Endodermal cell (in vitro differentiated cells): ENCODE measurements around the gene PLSCR2. TPM values are rescaled to one million over a fixed set of nuclear protein-coding genes. Genes with fewer than 3 reads are reported as not detected.
"Not testable (repeated sequence)": the region's sequence is repeated elsewhere in the genome, so short reads cannot be mapped to it uniquely, and the experiment has no call there.

Experiments used
- DNase-seq: peaks from one replicate; pipeline ENCODE4 v3.0.0-alpha.2; 2017
- H3K27ac ChIP-seq: 2 replicates; pipeline ENCODE4 v1.5.1; 2013; ENCODE audit warnings: mild to moderate bottlenecking, low read depth, low read length, moderate library complexity
- H3K27me3 ChIP-seq: 2 replicates; pipeline ENCODE4 v1.6.1; 2013; ENCODE audit warnings: mild to moderate bottlenecking, low read length, moderate library complexity; ENCODE audit not compliant: insufficient read depth, control insufficient read depth, poor library complexity, severe bottlenecking
- H3K36me3 ChIP-seq: 2 replicates; pipeline ENCODE4 v1.7.0; 2013; ENCODE audit warnings: mild to moderate bottlenecking, low read length, moderate library complexity; ENCODE audit not compliant: control insufficient read depth, insufficient read depth
- H3K4me1 ChIP-seq: one replicate; pipeline ENCODE4 v1.7.0; 2013; ENCODE audit warnings: low read length; ENCODE audit not compliant: control insufficient read depth, insufficient read depth
- H3K4me3 ChIP-seq: 2 replicates; pipeline ENCODE4 v1.5.1; 2013; ENCODE audit warnings: mild to moderate bottlenecking, low read length, moderate library complexity
- H3K9ac ChIP-seq: 2 replicates; pipeline ENCODE4 v1.6.1; 2013; ENCODE audit warnings: mild to moderate bottlenecking, low read length, moderate library complexity; ENCODE audit not compliant: poor library complexity, severe bottlenecking; ENCODE audit errors: extremely low read depth
- H3K9me3 ChIP-seq: 2 replicates; pipeline ENCODE4 v1.6.1; 2013; ENCODE audit warnings: mild to moderate bottlenecking, low read length, moderate library complexity; ENCODE audit not compliant: control insufficient read depth
- H3K27ac Mint-ChIP-seq: 2 replicates; pipeline ENCODE4 v1.8.0; 2020; ENCODE audit warnings: mixed read lengths
- H3K27me3 Mint-ChIP-seq: 2 replicates; pipeline ENCODE4 v1.8.0; 2021; ENCODE audit warnings: mild to moderate bottlenecking, mixed read lengths; ENCODE audit not compliant: insufficient read depth
- H3K36me3 Mint-ChIP-seq: 2 replicates; pipeline ENCODE4 v1.8.0; 2020; ENCODE audit warnings: low read depth, mixed read lengths
- H3K4me1 Mint-ChIP-seq: 2 replicates; pipeline ENCODE4 v1.8.0; 2020; ENCODE audit warnings: mixed read lengths
- H3K4me3 Mint-ChIP-seq: 2 replicates; pipeline ENCODE4 v1.8.0; 2020; ENCODE audit warnings: mild to moderate bottlenecking, moderate library complexity, mixed read lengths
- H3K9me3 Mint-ChIP-seq: 2 replicates; pipeline ENCODE4 v1.8.0; 2020; ENCODE audit warnings: mild to moderate bottlenecking, mixed read lengths
- WGBS, 2 experiments: methylation state at CpG; one replicate each; pipeline versions ENCODE4 v1.1.5 to v1.1.7; 2013; ENCODE audit warnings: missing lambda C conversion rate in 2 of 2, mixed read lengths in 1 of 2; ENCODE audit not compliant: insufficient coverage in 1 of 2, insufficient read length in 1 of 2; 5-methylcytosine and 5-hydroxymethylcytosine counted together
- total RNA-seq, 2 donors: library from RNA; stranded (reverse); fragmentation: NEBNext Ultra II Directional in 1 of 2; extraction: Animal tissue kit (Norgen Biotek cat#: 25700) in 1 of 2; gene quantifications; 2 replicates in 1 of 2; 3 replicates in 1 of 2; pipeline ENCODE4 v1.2.1, GENCODE V29; 2021
- TF ChIP-seq, protein P1 (sequence below): fragments of 200-600 bp; sonication (generic); conservative IDR thresholded peaks from 2 replicates; pipeline ENCODE4 v1.5.0; 2021; ENCODE audit warnings: antibody characterized with exemption, mild to moderate bottlenecking

The PLSCR2 gene
- total RNA-seq, 2 donors from 2014 or later = 3.0 to 17.7 TPM

DNA sequence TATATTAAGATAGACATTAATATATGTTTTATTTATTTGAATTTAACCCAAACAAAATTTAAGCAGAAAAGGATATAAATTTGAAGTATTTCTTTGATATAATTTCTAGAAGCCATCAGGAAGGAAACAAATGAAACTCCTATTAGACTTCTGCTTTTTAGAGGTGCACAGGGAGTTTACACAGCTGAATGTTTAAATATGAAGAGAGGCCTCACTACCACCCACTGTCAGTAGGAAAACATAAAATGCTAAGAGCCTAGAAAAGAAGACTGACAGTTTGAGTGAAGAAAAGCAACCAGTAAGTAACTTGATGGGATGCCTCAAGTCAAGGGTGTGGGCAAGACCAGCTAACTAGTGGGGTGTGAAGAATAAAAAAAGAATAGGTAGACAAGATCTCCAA, 19.7 kb downstream of the PLSCR2 start:
- Mint-ChIP-seq H3K36me3 (no peaks in the 10 kb centered on the region), H3K4me1 (no peaks in the 10 kb centered on the region), H3K27ac (no peak overlapping the region), H3K27me3 (no peaks in the 10 kb centered on the region), H3K9me3 (peaks cover 11% of the 10 kb centered on the region), H3K4me3 (no peak overlapping the region)
- TF ChIP-seq, protein P1, sequence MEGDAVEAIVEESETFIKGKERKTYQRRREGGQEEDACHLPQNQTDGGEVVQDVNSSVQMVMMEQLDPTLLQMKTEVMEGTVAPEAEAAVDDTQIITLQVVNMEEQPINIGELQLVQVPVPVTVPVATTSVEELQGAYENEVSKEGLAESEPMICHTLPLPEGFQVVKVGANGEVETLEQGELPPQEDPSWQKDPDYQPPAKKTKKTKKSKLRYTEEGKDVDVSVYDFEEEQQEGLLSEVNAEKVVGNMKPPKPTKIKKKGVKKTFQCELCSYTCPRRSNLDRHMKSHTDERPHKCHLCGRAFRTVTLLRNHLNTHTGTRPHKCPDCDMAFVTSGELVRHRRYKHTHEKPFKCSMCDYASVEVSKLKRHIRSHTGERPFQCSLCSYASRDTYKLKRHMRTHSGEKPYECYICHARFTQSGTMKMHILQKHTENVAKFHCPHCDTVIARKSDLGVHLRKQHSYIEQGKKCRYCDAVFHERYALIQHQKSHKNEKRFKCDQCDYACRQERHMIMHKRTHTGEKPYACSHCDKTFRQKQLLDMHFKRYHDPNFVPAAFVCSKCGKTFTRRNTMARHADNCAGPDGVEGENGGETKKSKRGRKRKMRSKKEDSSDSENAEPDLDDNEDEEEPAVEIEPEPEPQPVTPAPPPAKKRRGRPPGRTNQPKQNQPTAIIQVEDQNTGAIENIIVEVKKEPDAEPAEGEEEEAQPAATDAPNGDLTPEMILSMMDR = no peak
- Histone ChIP-seq H3K4me1 (no peaks in the 10 kb centered on the region), H3K9me3 (peaks cover 8% of the 10 kb centered on the region), H3K9ac (no peak overlapping the region), H3K36me3 (no peaks in the 10 kb centered on the region), H3K27me3 (no peaks in the 10 kb centered on the region), H3K4me3 (no peak overlapping the region), H3K27ac (no peak overlapping the region)
- DNase-seq = no peak

DNA sequence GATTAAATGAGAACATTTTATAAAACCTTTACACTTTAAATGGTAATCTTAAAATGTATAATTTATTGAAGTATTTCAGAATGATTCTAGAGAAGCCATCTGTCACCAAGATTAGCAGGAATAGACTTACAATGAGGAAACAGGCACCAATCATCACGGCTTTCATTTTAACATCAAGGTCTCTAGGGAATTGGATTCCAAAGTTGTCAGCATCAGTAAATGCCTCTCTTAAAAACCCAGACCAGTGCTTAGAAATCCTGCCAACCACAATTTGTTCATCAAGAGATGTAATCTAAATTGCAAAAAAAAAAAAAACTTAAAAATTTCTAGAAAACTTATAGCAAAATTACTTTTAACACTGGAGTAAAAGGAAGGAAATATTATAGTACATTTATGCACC, 20.3 kb downstream of the PLSCR2 start:
- Mint-ChIP-seq H3K36me3 (no peaks in the 10 kb centered on the region), H3K9me3 (peaks cover 11% of the 10 kb centered on the region), H3K4me1 (no peaks in the 10 kb centered on the region), H3K27me3 (no peaks in the 10 kb centered on the region), H3K4me3 (no peak overlapping the region), H3K27ac (no peak overlapping the region)
- Histone ChIP-seq H3K27me3 (no peaks in the 10 kb centered on the region), H3K4me3 (no peak overlapping the region), H3K9me3 (peaks cover 8% of the 10 kb centered on the region), H3K4me1 (no peaks in the 10 kb centered on the region), H3K27ac (no peak overlapping the region), H3K9ac (no peak overlapping the region), H3K36me3 (no peaks in the 10 kb centered on the region)
- DNase-seq = no peak
- WGBS, 2 experiments = 78 to 91% methylated on average over 1 of the region's 1 CpG
- TF ChIP-seq, protein P1 = no peak

DNA sequence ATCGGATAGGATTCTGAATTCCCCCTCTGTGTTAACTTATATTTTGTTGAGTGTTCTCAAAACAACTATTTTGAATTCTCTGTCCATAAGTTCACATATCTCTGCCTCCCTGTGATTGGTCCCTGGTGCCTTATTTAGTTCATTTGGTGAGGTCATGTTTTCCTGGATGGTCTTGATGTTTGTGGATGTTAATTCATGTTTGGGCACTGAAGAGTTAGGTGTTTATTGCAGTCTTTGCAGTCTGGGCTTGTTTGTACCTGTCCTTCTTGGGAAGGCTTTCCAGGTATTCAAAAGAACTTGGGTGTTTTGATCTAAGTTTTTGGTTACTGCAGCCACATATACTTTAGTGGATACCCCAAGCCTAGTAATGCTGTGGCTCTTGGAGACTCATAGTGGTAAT, 23.3 kb downstream of the PLSCR2 start:
- Mint-ChIP-seq H3K27ac (no peak overlapping the region), H3K27me3 (no peaks in the 10 kb centered on the region)

DNA sequence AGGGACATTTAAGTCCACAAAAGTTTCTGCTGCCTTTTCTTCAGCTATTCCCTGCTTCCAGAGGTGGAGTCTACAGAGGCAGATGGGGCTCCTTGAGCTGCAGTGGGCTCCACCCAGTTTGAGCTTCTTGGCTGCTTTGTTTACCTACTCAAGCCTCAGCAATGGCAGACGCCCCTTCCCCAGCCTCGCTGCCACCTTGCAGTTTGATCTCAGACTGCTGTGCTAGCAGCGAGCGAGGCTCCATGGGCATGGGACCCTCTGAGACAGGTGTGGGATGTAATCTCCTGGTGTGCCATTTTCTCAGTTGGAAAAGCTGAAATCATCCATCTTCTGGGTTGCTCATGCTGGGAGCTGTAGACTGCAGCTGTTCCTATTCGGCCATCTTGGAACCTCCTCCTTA, 29.1 kb downstream of the PLSCR2 start:
- not testable (repeated sequence) for H3K4me1 Mint-ChIP-seq

More for the DNA sequence above, 23.3 kb downstream of the PLSCR2 start:
- Histone ChIP-seq H3K4me1 (no peaks in the 10 kb centered on the region), H3K4me3 (no peak overlapping the region), H3K9me3 (peaks cover 8% of the 10 kb centered on the region), H3K9ac (no peak overlapping the region), H3K36me3 (no peaks in the 10 kb centered on the region), H3K27me3 (no peaks in the 10 kb centered on the region), H3K27ac (no peak overlapping the region)
- 100% methylated on average over 1 of the region's 1 CpG; no CpG with 5 or more reads in 1 of the 2 experiments for WGBS, 2 experiments
- Mint-ChIP-seq H3K4me3 (no peak overlapping the region), H3K36me3 (no peaks in the 10 kb centered on the region), H3K4me1 (no peaks in the 10 kb centered on the region), H3K9me3 (peaks cover 11% of the 10 kb centered on the region)
- TF ChIP-seq, protein P1 = no peak
- no peak for DNase-seq

More for the DNA sequence above, 29.1 kb downstream of the PLSCR2 start:
- WGBS, 2 experiments = 93 to 100% methylated on average over 4 to 5 of the region's 5 CpGs
- not testable (repeated sequence) for H3K36me3 Mint-ChIP-seq, H3K36me3 ChIP-seq, H3K9ac ChIP-seq, H3K4me3 ChIP-seq, H3K4me1 ChIP-seq, H3K4me3 Mint-ChIP-seq, H3K27me3 ChIP-seq, H3K27ac Mint-ChIP-seq, H3K27me3 Mint-ChIP-seq, H3K27ac ChIP-seq, DNase-seq, H3K9me3 ChIP-seq
- H3K9me3 Mint-ChIP-seq = peaks cover 25% of the 10 kb centered on the region
